Measurements from ENCODE around the gene SLC23A2.

Gene SLC23A2

GRCh38 chr20:4876301-4876700 is 125.0 kb downstream of the SLC23A2 start:
- H3K27me3 ChIP-seq = no peaks in the 10 kb centered on the region
- H3K4me3 ChIP-seq = no peak overlapping the region
- peaks cover 40 to 60% (median 44%) of the 10 kb centered on the region in 3 donors for H3K36me3 ChIP-seq
- DNase-seq = no peak
- no peaks in the 10 kb centered on the region for H3K9me3 ChIP-seq
- intact Hi-C loops (cut with DNase I; ENCODE audit: low total_unique reads) = no loop called here
- no peak for TF ChIP-seq CTCF (IDR thresholded peaks at IDR 0.05)
- no peak overlapping the region for H3K27ac ChIP-seq
- H3K4me1 ChIP-seq = no peaks in the 10 kb centered on the region

- intact Hi-C loops (cut with DNase I; ENCODE audit: low total_unique reads) = no loop called here
- H3K4me3 ChIP-seq = no peak overlapping the region
- no peak for DNase-seq
- H3K4me1 ChIP-seq = no peaks in the 10 kb centered on the region
- peaks cover 38 to 57% (median 45%) of the 10 kb centered on the region in 3 donors for H3K36me3 ChIP-seq
- H3K27ac ChIP-seq = no peak overlapping the region
- no peaks in the 10 kb centered on the region for H3K9me3 ChIP-seq
- H3K27me3 ChIP-seq = no peaks in the 10 kb centered on the region
- TF ChIP-seq CTCF (IDR thresholded peaks at IDR 0.05) = no peak
Observed at GRCh38 chr20:4875578-4876067, 125.7 kb downstream of the SLC23A2 start.

- no peak for TF ChIP-seq CTCF (IDR thresholded peaks at IDR 0.05)
- no peaks in the 10 kb centered on the region for H3K4me1 ChIP-seq
- no peaks in the 10 kb centered on the region for H3K9me3 ChIP-seq
- peaks cover 39 to 65% (median 41%) of the 10 kb centered on the region in 3 donors for H3K36me3 ChIP-seq
- no peaks in the 10 kb centered on the region for H3K27me3 ChIP-seq
- H3K4me3 ChIP-seq = no peak overlapping the region
- no peak for DNase-seq
- intact Hi-C loops (cut with DNase I; ENCODE audit: low total_unique reads) = no loop called here
- H3K27ac ChIP-seq = no peak overlapping the region
Observed at GRCh38 chr20:4873396-4873795, 127.9 kb downstream of the SLC23A2 start.

GRCh38 chr20:4871486-4871885 is 129.8 kb downstream of the SLC23A2 start:
- H3K27ac ChIP-seq = no peak overlapping the region
- H3K4me3 ChIP-seq = no peak overlapping the region
- no peaks in the 10 kb centered on the region for H3K4me1 ChIP-seq
- TF ChIP-seq CTCF (IDR thresholded peaks at IDR 0.05) = no peak
- H3K9me3 ChIP-seq = no peaks in the 10 kb centered on the region
- peaks cover 41 to 71% (median 41%) of the 10 kb centered on the region in 3 donors for H3K36me3 ChIP-seq
- H3K27me3 ChIP-seq = no peaks in the 10 kb centered on the region
- DNase-seq = no peak
- intact Hi-C loops (cut with DNase I; ENCODE audit: low total_unique reads) = no loop called here

- no peak for DNase-seq
- Histone ChIP-seq H3K36me3 (peaks cover 41 to 73% (median 47%) of the 10 kb centered on the region in 3 donors), H3K27me3 (no peaks in the 10 kb centered on the region), H3K9me3 (no peaks in the 10 kb centered on the region), H3K27ac (no peak overlapping the region), H3K4me1 (no peaks in the 10 kb centered on the region), H3K4me3 (no peak overlapping the region)
- intact Hi-C loops (cut with DNase I; ENCODE audit: low total_unique reads) = no loop called here
- no peak for TF ChIP-seq CTCF (IDR thresholded peaks at IDR 0.05)
Observed at GRCh38 chr20:4870906-4871305, 130.4 kb downstream of the SLC23A2 start.

Data from tibial artery (tissue), 4 donors.